22Rv1 (cell line): ENCODE data around the gene PRDM15.

Source experiments
- ZFX ChIP-seq: fragments of 450-650 bp; IDR thresholded peaks from 2 replicates; pipeline ENCODE4 v1.6.1; 2017; ENCODE audit warnings: antibody characterized with exemption, borderline replicate concordance
- TF ChIP-seq, protein P1 (sequence below): fragments of 450-650 bp; IDR thresholded peaks from 2 replicates; pipeline ENCODE4 v1.5.1; 2017; ENCODE audit warnings: mild to moderate bottlenecking

DNA sequence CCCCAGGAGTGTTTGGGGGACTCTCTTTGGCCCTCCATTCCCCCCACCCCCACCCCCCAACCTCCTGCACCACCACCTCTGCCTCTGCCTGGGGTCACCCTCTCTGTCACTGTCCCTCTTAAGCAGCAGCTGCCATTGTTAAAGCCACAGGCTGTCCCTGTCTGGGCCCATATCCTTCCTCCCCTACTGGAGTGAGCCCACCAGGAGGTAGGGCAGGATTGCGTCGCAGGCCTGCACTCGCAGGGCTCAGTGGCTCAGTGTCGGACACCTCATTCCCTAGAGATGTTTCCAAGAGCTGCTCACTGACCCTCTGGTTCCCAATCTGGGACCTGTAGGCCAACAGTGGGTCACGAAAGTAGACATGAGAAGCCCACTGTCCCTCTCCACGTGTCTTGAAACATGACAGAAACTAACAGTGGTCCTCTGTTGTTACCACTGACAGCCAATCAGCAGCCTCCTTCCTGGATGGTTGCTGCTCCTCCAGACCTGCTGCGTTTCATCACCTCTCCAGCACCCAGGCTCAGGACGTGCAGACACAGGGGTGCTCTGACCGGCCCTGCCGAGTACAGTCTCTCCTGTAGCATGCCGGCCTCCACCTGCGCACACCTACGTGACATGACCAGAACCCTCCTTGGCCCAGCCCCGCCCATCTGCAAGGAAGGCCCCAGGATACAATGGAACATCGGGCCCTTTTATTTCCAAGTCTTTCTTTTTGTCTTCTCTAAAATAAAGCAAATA, 7.7 kb downstream of the PRDM15 start:
- TF ChIP-seq, protein P1, sequence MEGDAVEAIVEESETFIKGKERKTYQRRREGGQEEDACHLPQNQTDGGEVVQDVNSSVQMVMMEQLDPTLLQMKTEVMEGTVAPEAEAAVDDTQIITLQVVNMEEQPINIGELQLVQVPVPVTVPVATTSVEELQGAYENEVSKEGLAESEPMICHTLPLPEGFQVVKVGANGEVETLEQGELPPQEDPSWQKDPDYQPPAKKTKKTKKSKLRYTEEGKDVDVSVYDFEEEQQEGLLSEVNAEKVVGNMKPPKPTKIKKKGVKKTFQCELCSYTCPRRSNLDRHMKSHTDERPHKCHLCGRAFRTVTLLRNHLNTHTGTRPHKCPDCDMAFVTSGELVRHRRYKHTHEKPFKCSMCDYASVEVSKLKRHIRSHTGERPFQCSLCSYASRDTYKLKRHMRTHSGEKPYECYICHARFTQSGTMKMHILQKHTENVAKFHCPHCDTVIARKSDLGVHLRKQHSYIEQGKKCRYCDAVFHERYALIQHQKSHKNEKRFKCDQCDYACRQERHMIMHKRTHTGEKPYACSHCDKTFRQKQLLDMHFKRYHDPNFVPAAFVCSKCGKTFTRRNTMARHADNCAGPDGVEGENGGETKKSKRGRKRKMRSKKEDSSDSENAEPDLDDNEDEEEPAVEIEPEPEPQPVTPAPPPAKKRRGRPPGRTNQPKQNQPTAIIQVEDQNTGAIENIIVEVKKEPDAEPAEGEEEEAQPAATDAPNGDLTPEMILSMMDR = no peak
- TF ChIP-seq ZFX = no peak
